ENCODE measurements around the gene TUBB2B.

GRCh38 chr6:3176562-3177355 is 50.7 kb downstream of the TUBB2B start:
- TF ChIP-seq POLR2A (IDR thresholded peaks at IDR 0.05) (no peak), CTCF (IDR thresholded peaks at IDR 0.05 in 8 of 11, conservative IDR thresholded peaks at IDR 0.05 in 3 of 11) (no peak), POLR2AphosphoS5 (IDR thresholded peaks at IDR 0.05) (no peak)

Measured in spleen (tissue), 7 donors.